PFSK-1 (cell line): Measurements from ENCODE around the gene MEF2D.

Experiments used
- FOXP2 ChIP-seq: optimal IDR thresholded peaks from 2 replicates; pipeline ENCODE3; 2011; ENCODE audit warnings: borderline replicate concordance, control low read depth, inconsistent platforms; ENCODE audit not compliant: insufficient read depth; ENCODE audit errors: extremely low read length, extremely low read depth
- POLR2AphosphoS5 ChIP-seq: IDR thresholded peaks from 2 replicates; pipeline ENCODE4 v1.6.1; 2012; ENCODE audit warnings: low read depth, mild to moderate bottlenecking, control low read depth, low read length, moderate library complexity
- SIN3A ChIP-seq: IDR thresholded peaks from 2 replicates; pipeline ENCODE4 v1.6.1; 2012; ENCODE audit warnings: mild to moderate bottlenecking, low read length, moderate library complexity, borderline replicate concordance; ENCODE audit not compliant: insufficient read depth
- TAF1 ChIP-seq: IDR thresholded peaks from 2 replicates; pipeline ENCODE4 v1.6.1; 2012; ENCODE audit warnings: low read length, control low read depth, borderline replicate concordance; ENCODE audit not compliant: insufficient read depth
- TF ChIP-seq, protein P1 (sequence below), 2 experiments: IDR thresholded peaks; 2 replicates each; pipeline versions ENCODE4 v1.6.1 to v1.8.0; 2011 to 2012; ENCODE audit warnings: low read depth in 2 of 2, low read length in 2 of 2, control low read depth in 1 of 2, inconsistent platforms in 1 of 2, mild to moderate bottlenecking in 1 of 2, moderate library complexity in 1 of 2; ENCODE audit not compliant: insufficient read depth in 1 of 2

Gene MEF2D

DNA sequence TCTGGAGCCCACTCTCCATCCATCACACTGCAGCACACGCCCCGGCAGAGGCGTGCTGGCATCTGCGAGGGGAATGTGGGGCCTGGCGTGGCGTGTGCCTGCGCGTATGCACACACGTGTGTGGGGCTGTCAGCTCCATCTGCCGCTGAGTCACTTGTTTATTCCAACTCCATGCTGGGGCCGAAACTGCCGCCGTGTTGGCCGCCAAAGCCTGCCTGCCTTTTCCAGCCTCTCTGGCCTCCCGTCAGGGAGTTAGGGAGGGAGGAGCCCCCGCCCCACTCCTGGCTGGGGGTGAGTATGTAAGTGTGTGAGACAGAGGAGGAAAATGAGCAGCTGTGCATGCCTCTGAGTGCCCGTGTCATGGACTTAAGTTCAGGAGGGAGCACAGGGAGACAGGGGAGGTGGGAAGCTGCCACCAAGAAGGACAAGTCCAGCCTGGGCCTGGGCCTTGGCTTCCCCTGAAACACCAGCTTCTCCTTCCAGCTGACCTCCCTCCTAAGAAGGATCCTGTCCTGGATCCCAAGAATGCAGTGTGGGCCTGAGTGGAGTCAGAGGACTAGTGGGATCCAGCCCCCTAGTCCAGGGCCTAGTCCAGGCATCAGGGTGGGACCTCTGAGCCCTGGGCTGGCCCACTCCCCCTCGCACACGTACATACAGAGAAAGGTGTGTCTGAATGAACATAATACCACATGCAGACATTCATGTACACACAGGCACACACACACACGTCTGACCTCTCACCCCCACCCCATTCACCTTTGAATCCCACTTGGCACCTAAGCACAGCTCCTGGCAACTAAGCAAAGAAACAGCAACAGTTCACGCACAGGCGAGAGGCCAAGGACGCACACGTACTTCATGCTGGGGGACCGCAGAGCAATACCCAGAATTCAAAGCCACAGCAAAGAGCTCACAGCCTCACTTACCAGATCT lies 24.7 kb downstream of the MEF2D start:
- TF ChIP-seq TAF1: no peak

DNA sequence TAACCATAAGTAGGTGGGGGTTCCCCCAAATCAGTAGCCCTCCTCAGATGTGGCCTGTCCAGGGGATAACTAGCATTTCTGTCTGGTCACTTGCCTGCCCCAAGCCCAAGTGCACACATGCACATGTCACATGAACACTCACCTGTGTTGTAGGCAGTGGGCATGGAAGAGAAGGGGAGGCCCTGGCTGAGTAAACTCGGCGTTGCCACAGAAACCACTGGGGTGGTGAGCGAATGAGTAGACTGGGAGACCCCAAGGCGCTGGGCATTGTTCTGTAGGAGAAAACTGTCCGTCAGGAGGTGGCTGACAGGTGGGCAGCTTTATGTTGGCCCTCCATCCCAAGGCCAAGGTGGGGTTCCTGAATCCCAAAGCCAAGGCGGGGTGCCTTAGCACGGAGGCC lies 25.6 kb downstream of the MEF2D start:
- TF ChIP-seq, protein P1, sequence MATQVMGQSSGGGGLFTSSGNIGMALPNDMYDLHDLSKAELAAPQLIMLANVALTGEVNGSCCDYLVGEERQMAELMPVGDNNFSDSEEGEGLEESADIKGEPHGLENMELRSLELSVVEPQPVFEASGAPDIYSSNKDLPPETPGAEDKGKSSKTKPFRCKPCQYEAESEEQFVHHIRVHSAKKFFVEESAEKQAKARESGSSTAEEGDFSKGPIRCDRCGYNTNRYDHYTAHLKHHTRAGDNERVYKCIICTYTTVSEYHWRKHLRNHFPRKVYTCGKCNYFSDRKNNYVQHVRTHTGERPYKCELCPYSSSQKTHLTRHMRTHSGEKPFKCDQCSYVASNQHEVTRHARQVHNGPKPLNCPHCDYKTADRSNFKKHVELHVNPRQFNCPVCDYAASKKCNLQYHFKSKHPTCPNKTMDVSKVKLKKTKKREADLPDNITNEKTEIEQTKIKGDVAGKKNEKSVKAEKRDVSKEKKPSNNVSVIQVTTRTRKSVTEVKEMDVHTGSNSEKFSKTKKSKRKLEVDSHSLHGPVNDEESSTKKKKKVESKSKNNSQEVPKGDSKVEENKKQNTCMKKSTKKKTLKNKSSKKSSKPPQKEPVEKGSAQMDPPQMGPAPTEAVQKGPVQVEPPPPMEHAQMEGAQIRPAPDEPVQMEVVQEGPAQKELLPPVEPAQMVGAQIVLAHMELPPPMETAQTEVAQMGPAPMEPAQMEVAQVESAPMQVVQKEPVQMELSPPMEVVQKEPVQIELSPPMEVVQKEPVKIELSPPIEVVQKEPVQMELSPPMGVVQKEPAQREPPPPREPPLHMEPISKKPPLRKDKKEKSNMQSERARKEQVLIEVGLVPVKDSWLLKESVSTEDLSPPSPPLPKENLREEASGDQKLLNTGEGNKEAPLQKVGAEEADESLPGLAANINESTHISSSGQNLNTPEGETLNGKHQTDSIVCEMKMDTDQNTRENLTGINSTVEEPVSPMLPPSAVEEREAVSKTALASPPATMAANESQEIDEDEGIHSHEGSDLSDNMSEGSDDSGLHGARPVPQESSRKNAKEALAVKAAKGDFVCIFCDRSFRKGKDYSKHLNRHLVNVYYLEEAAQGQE (IDR thresholded peaks at IDR 0.05; ENCODE audit: insufficient read depth in 1 of 2, low read depth in 2 of 2, low read length in 2 of 2): no peak
- no peak for TF ChIP-seq TAF1
- no peak for TF ChIP-seq FOXP2
- no peak for TF ChIP-seq SIN3A
- TF ChIP-seq POLR2AphosphoS5: no peak

DNA sequence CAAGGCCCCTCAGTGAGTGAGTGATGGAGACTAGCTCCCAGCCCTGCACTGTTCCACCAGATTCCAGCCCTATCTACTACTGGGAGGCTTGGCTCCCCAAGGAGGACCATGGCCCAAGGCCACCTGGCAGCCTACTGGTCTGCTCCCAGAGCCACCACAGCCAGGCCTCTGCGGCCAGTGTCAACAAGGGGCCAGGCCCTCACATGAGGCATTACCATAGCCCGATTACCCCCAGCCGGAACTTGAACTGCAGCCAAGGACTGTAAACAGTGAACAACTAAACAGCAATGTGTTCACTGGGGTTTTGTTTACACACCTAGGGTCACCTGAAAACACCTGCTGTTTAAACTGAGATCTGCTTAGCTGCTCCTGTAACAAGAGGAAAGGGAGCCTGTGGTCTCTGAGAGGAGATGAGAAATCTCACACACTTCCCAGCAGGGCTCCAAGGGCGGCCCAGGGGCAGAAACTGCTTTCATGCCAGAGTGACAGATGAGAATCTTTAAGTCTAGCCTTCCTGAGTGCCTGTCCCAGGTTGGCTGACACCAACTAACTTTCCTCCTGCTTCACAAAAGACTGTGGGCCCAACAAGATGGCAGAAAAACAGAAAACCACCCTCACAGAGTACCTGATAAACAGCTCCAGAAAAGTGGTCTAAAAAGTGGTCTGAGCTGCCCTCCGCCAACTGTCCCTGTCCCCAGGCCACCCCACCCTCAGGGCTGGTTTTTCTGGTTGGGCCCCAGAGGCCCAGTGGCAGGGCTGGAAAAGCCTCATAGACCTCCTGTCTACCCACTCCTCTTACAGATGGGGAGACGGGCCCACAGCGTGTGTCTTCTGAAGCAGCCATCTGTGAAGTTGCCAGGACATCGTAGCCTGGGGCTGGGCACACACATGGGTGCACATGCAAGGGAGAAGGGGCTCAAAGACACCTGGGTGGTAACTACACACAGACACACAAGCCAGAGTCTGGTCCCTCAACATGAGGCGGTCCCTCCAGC lies 28.8 kb downstream of the MEF2D start:
- TF ChIP-seq, protein P1 (IDR thresholded peaks at IDR 0.05; ENCODE audit: insufficient read depth in 1 of 2, low read depth in 2 of 2, low read length in 2 of 2): no peak
- no peak for TF ChIP-seq FOXP2
- TF ChIP-seq POLR2AphosphoS5: no peak
- TF ChIP-seq SIN3A: no peak
- TF ChIP-seq TAF1: no peak

DNA sequence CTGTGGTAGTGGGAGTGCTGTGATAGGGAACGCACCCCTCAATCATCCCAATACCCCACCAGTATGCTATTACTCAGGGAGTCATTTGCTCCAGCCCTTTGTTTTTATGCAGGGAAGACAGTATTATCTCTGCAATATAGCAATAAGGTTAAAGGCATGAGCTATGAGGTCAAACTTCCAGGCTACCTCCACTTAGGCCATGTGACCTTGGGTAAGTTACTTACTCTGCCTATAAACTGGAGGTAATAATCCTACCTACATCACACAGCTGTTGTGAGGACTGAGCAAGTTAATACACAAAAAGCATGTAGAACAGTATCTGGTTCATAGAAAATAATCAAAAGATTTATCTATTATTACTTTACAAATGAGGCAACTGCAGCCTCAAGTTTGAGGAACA lies 30.1 kb downstream of the MEF2D start:
- TF ChIP-seq SIN3A: no peak
- no peak for TF ChIP-seq TAF1
- TF ChIP-seq, protein P1 (IDR thresholded peaks at IDR 0.05; ENCODE audit: insufficient read depth in 1 of 2, low read depth in 2 of 2, low read length in 2 of 2): no peak
- no peak for TF ChIP-seq POLR2AphosphoS5
- no peak for TF ChIP-seq FOXP2

DNA sequence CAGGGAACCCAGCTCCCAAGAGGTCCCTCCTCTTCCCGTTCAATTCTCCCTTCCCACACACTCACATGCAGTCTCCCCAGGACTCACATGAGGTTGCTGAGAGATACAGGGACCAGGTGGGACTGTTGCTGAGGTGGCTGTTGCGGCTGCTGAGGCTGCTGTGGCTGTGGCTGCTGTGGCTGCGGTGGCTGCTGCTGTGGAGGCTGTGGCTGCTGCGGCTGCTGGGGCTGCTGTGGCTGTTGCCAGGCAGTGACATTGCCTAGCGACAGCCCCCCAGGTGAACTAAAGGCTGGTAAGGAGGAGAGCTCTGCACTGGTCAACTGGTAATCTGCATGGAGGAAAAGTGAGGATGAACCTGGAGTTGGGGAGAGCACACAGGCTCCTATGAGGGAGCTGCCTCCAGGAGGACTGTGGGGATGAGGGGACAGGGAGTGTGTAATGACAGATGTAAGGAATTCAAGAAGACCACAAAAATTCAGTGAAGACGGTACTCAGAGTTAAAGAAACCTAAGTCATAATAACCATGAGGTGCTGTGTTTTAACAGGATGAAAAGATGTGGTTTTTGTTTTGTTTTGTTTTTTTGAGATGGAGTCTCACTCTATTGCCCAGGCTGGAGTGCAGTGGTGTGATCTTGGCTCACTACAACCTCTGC lies 31.8 kb downstream of the MEF2D start:
- TF ChIP-seq POLR2AphosphoS5: no peak
- TF ChIP-seq SIN3A: no peak
- no peak for TF ChIP-seq FOXP2
- TF ChIP-seq TAF1: no peak
- TF ChIP-seq, protein P1 (IDR thresholded peaks at IDR 0.05; ENCODE audit: insufficient read depth in 1 of 2, low read depth in 2 of 2, low read length in 2 of 2): no peak
